ENCODE results near the gene ABCC9. TPM values are rescaled to one million over a fixed set of nuclear protein-coding genes. Genes with fewer than 3 reads are reported as not detected.

Gene ABCC9
- total RNA-seq, 1 experiment from 2014 or later = not detected

GRCh38 chr12:21780786-21781185 is 160.4 kb downstream of the ABCC9 start:
- DNase-seq = no peak
- no peak overlapping the region for H3K56ac ChIP-seq (ENCODE audit: insufficient read length, low read depth, low read length)
- no peaks in the 10 kb centered on the region for H3K79me2 ChIP-seq (ENCODE audit: insufficient read depth, low read length)
- no peak overlapping the region for H3K9ac ChIP-seq (ENCODE audit: extremely low read depth, insufficient read length, low read length)
- no peaks in the 10 kb centered on the region for H3K4me1 ChIP-seq (ENCODE audit: insufficient read depth, low read length)
- H3K4ac ChIP-seq (ENCODE audit: low read depth, low read length) = no peak overlapping the region
- WGBS (ENCODE audit: extremely low coverage, insufficient read length, low lambda C conversion rate) = no CpG with 5 or more reads among the region's 3 CpGs
- H3K23ac ChIP-seq (ENCODE audit: insufficient read length, low read depth, low read length) = no peak overlapping the region
- Mint-ChIP-seq H3K27me3 (ENCODE audit: low read depth) (peaks cover 20% of the 10 kb centered on the region), H3K27ac (no peak overlapping the region), H3K4me1 (peaks cover 0 to under 1% of the 10 kb centered on the region in 2 experiments; a peak in 1 of 4 replicates), H3K36me3 (ENCODE audit: insufficient read depth in 1 of 3, low read depth in 3 of 3) (no peaks in the 10 kb centered on the region), H3K4me3 (no peak overlapping the region), H3K9me3 (no peaks in the 10 kb centered on the region)
- no peaks in the 10 kb centered on the region for H3K9me3 ChIP-seq (ENCODE audit: control insufficient read depth, low read depth, low read length)
- no peak overlapping the region for H4K8ac ChIP-seq (replicated peaks; ENCODE audit: insufficient read length, low read depth, low read length)
- H2AK5ac ChIP-seq (ENCODE audit: insufficient read length, low read length) = no peak overlapping the region
- H2BK15ac ChIP-seq (ENCODE audit: low read depth, low read length) = no peak overlapping the region
- no peak overlapping the region for H3K4me2 ChIP-seq (ENCODE audit: insufficient read depth, insufficient read length, low read length)
- H2AFZ ChIP-seq (ENCODE audit: low read length) = no peak overlapping the region
- H3K79me1 ChIP-seq (ENCODE audit: insufficient read depth, low read depth, low read length, poor library complexity, severe bottlenecking) = no peaks in the 10 kb centered on the region
- no peaks in the 10 kb centered on the region for H3K27me3 ChIP-seq (ENCODE audit: insufficient read depth, low read length)
- H4K5ac ChIP-seq (ENCODE audit: insufficient read length, low read depth, low read length) = no peak overlapping the region
- H3K18ac ChIP-seq (ENCODE audit: insufficient read length, low read depth, low read length) = no peak overlapping the region
- H4K20me1 ChIP-seq (ENCODE audit: control insufficient read depth, insufficient read depth, insufficient read length) = no peaks in the 10 kb centered on the region
- H2BK120ac ChIP-seq (ENCODE audit: low read depth, low read length, poor library complexity, severe bottlenecking) = no peak overlapping the region
- H2BK12ac ChIP-seq (ENCODE audit: insufficient read length, low read depth, low read length) = no peak overlapping the region
- H3K27ac ChIP-seq (ENCODE audit: insufficient read length, low read depth, low read length) = no peak overlapping the region
- TF ChIP-seq CTCF (conservative IDR thresholded peaks at IDR 0.05) = no peak
- no peak overlapping the region for H4K91ac ChIP-seq (ENCODE audit: insufficient read length, low read depth, low read length)
- no peak overlapping the region for H2BK5ac ChIP-seq (ENCODE audit: insufficient read length, low read length)
- H3K23me2 ChIP-seq (ENCODE audit: insufficient read length, low read depth, low read length, poor library complexity, severe bottlenecking) = no peaks in the 10 kb centered on the region
- H2BK20ac ChIP-seq (ENCODE audit: low read depth, low read length, poor library complexity, severe bottlenecking) = no peak overlapping the region
- no peak overlapping the region for H3T11ph ChIP-seq (ENCODE audit: low read length)
- H3K14ac ChIP-seq (ENCODE audit: insufficient read depth, low read length) = no peak overlapping the region

All from H9 (cell line).